ENCODE data around the gene PGPEP1.
"Not testable (repeated sequence)": the region's sequence is repeated elsewhere in the genome, so short reads cannot be mapped to it uniquely, and the experiment has no call there.

PGPEP1 gene

GRCh38 chr19:18392926-18393325, 52.5 kb downstream of the PGPEP1 start:
- no peak for DNase-seq

- DNase-seq = no peak
Observed at GRCh38 chr19:18393836-18394235, 53.4 kb downstream of the PGPEP1 start.

GRCh38 chr19:18396471-18397241, 56.3 kb downstream of the PGPEP1 start:
- no peak for DNase-seq

DNA sequence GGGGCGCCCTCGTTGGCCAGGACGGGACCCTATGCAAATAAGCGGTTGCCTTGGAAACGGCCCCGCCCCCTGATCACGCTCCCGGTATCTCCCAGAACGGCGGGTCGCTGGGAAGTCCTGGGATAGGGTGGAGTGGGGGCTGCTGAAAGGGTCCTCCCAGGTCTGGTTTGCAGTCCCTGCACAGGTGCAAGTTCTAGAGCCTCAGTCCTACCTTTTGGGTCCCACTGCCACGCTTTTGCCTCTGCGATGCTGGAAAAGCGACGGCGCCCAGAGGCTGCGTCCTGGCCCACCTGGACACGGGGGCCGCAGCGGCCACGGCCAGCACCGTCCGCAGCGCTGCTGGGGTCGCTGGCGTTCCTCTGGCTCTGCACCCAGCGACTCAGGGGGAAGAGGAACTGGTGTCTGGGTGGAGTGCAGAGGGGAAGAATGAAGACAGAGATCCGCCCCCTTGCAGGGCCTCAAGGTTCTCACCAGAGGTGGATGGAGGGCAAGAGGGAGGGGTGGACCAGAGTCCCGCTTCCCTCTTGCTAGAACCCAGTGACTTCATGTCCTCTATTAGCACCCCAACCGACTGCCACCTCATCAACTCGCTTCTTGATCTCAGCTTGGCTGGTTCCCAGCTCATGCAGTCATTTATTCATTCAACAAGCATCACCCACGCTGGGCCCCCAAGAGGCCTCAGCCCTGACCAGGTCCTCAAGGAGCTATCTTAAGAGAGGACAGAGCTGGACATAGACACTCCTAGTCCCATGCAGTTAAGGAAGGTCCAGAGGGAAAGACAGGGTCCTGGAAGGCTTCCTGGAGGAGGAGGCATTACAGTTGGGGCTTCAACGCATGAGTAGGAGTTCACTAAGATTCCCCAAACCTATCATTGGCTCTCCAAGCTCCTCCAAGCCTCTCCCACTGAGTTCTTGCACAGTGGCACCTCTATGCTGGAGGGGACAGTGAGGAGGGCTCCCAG, 57.1 kb downstream of the PGPEP1 start, which contains the start of gene LRRC25:
Gene LRRC25 (minus strand): TSS at position 381 of the 961 bp plus-strand sequence. CDS start 659 bp downstream, outside the sequence.
- DNase-seq = no peak

DNA sequence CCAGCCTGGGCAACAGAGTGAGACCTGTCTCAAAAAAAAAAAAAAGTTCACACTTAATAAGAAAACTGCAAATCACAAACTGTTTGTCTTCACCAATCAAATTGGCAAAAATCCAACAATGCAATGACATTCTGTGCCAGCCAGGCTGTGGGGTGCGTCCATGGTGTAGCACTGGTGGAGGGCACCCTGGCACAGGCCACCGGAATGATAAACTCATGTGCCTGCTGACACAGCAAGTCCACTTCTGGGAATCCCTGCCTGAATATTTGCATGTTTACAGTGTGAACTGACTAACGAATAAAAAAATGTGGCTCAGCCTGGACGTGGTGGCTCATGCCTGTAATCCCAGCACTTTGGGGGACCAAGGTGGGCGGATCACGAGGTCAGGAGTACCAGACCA, 58.6 kb downstream of the PGPEP1 start:
- no peak for DNase-seq

GRCh38 chr19:18401580-18402112, 61.2 kb downstream of the PGPEP1 start:
- no peak for DNase-seq

- DNase-seq = not testable (repeated sequence)
Observed at GRCh38 chr19:18402455-18403248, 62.3 kb downstream of the PGPEP1 start.

DNA sequence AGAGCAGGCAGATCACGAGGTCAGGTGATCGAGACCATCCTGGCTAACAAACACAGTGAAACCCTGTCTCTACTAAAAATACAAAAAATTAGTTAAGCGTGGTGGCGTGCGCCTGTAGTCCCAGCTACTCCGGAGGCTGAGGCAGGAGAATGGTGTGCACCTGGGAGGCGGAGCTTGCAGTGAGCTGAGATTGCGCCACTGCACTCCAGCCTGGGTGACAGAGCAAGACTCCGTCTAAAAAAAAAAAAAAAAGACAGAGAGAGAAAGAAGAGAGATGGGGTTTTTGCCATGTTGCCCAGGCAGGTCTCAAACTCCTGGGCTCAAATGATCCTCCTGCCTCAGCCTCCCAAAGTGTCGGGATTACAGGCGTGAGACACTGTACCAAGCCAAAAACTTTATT, 65.4 kb downstream of the PGPEP1 start:
- DNase-seq = not testable (repeated sequence)

GRCh38 chr19:18406749-18407148, 66.4 kb downstream of the PGPEP1 start:
- no peak for DNase-seq

- no peak for DNase-seq
Observed at GRCh38 chr19:18408053-18408476, 67.7 kb downstream of the PGPEP1 start.

DNA sequence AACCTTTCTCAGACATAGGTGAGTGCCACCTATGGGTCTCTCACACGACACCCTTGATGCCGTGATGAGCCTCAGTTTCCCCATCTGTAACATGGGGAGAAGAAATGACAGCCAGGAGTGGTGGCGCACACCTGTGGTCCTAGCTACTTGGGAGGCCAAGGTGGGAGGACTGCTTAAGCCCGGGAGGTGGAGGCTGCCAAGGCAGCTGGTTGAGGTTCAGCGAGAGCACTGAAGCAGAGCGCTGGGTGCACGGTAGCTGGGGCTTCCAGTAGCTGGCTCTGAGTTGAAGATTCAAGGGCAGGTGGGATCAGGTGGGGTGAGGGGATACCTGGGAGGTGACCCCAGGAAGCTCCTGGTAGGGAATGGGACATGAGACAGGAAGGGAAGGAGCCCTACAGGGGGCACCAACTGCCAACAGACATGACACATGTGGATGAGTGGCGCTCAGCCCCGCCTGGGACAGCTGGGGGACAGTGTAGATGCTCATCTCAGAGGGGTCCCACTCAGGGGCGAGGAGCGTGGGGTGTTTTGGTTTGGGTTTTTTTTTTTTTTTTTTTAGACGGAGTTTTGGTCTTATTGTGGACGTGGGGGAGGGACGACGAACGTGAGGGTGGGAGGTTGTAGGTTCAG, 72.3 kb downstream of the PGPEP1 start:
- DNase-seq = no peak

DNA sequence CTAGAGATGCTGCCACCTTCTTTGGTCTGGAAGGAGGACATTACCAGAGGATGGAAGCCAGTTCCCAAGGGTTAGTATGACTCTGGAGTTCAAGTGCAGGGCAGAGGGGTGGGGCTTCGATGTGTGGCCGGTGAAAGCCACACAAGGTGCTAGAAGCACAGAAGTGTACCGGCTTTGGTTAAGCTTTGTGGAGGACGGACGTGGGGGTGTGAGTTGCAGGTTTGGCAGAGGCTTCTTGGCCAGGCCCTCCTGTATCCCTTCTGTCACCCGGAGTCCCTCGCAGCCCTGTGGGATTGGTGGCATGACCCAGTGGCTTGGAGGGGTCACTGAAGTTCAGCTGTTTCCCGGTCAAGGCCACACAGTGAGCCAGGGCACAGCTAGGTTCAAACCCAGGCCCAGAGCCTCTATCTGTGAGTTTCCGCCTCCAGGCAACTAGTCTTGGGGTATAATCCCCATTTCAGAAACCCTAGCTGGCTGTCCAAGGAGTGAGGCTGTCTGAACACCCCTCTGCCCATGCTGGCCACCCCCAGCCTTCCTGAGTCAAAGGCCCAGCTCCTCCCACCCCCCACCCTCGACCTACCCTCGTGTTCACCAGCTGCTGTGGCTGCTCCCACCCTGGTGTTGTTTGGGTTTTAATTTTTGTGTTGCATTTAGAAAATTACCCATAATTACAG, 74.2 kb downstream of the PGPEP1 start:
- no peak for DNase-seq

DNA sequence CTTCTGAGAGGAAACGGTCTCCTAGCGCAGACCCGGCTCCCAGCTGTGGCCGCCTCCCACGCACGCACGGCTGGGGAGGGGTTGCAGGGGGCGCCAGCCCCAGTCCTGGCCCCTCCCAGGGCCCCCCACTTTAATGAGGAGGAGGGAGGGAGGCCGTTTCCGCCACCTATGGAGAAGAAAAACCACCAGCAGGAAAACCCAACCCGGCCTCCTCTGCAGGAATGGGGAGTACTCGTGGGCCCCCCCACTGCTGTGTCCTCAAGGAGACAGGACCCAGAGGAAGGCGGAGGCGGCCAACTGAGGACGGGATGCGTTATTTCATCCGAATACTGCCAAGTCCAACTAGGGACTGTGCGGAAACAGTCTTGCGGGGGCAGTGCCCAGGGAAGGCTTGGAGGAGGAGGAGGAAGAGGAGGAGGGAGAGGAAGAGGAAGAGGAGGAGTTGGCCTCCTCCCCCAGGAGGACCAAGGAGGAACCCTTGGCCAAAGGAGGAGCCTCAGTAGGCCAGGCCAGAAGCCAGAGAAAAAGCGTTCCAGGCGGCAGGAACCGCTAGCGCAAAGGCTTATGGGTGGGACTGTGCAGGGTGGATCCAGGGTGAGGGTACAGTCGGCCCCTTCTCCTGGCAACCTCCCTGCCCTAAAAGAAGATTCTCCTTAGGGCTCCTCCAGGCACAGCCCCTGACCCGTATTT, 74.9 kb downstream of the PGPEP1 start:
- no peak for DNase-seq

DNA sequence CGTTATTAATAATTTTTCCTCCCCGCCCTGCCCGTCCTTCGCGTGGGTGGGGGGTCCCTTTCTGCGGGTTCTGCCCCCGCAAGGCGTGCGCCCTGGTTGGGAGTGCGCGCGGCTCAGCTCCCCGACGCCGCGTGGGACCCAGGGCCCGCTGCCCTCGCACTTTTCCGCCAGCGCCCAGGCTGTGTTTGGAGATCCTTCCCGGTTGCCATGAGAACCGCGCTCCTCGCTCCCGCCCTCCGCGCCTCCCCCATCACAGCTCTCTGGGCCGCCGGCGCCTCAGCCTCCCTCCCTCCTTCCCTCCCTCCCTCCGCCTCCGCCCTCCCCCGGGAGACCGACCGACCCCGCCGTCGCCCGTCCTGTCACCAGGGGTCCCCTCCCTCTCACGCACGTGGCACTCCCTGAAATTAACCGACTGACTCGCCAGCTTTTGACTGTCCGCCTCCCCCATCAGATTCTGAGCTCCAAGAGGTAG, 76.4 kb downstream of the PGPEP1 start:
- no peak for DNase-seq

DNA sequence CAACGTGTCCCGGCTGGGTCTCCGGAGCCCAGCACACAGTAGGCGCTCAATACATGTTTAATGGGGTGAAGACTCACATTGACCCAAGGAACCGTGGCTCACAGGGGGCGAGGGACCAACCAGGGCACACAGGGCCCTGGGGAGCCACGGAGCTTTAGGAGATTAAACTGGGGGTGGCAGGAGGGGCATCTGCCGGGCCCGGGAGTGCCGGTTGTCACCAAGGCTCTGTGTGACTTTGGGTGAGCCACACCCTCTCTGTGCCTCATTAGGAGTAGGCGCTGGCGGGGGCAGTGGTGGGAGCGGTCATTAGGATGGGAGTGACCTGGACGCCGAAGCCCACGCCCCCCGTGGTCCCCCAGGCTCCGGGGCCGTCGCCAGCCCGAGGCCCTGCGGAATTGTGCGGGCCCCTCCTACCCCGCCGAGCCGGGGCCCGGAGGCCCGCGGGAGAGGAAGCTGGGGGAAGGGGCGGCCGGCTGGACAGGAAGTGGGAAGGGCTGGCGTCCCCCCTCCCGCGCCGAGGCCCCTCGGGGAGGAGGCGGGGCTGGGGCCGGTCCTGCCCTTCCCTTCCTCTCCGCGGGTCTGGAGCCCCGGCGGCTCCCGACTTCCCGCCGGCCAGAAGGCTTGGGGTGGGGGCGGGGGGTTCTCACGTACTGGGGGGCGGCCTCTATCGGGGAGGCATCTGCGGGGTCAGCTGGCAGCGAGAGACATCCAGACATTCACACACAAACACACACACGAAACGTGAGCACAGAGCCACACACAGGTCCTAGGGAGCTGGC, 77.0 kb downstream of the PGPEP1 start:
- DNase-seq = no peak

- no peak for DNase-seq
Observed at GRCh38 chr19:18418029-18418482, 77.7 kb downstream of the PGPEP1 start.

- no peak for DNase-seq
Observed at GRCh38 chr19:18418483-18419194, 78.2 kb downstream of the PGPEP1 start.

DNA sequence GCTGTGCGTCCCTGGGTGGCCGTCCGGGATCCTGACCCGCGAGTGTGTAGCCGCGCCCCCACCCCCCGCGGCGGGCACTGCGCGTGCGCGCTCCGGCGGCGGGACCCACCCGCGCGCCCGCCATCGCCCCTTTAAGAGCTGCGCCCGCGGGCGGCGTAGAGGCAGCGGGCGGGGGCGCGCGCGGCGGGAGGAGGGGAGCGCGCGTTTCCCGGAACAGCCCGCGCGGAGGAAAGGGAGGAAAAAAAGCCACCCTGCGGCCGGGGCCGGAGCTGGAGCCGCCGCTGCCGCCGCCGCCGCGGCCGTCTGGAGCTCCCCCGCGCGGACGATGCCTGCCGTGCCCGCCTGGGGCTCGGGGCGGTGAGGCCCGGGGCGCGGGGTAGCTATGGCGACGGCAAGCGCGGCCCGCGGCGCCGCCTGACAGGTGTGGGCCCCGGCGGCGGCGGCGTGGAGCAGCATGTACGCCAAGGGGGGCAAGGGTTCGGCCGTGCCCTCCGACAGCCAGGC, 78.8 kb downstream of the PGPEP1 start, which contains the start of gene SSBP4:
Gene SSBP4 (plus strand): TSS at position 204 of the 504 bp plus-strand sequence. CDS start 251 bp downstream, at position 455.
- DNase-seq = peak; percentile 61
